OCI-LY7 (cell line): ENCODE results near the gene TYW5. TPM values are rescaled to one million over a fixed set of nuclear protein-coding genes. Genes with fewer than 3 reads are reported as not detected.

ENCODE experiments used
- BruUV-seq: library from RNA; stranded (reverse); fragments of 400-500 nt; replicated peaks from 2 replicates; lab custom pipeline; 2021; lab: Mats Ljungman, UMichigan
- CTCF ChIA-PET: fragments of 300-600 bp; sonication (Branson Sonifier 250); formaldehyde crosslinking; loops from one replicate; lab custom pipeline; 2022; ENCODE audit warnings: antibody characterized with exemption; ENCODE audit not compliant: unreplicated experiment; lab: Charles Lee
- POLR2A ChIA-PET: fragments of 300-600 bp; sonication (Branson Sonifier 250); formaldehyde crosslinking; loops from one replicate; lab custom pipeline; 2022; ENCODE audit warnings: antibody characterized with exemption; lab: Charles Lee
- DNase-seq: peaks from one replicate; pipeline ENCODE4 v3.0.0-alpha.2; 2015; ENCODE audit warnings: low spot score
- H2AFZ ChIP-seq: fragments of 200-600 bp; sonication (generic), shearing (Covaris generic); 2 replicates; pipeline ENCODE4 v1.6.1; 2014; ENCODE audit warnings: mild to moderate bottlenecking, antibody characterized with exemption, low read length, moderate library complexity
- H3K27ac ChIP-seq: fragments of 200-600 bp; sonication (generic); 2 replicates; pipeline ENCODE4 v1.5.1; 2014; ENCODE audit warnings: mixed run types, low read depth, mild to moderate bottlenecking, moderate library complexity, low read length, inconsistent platforms; ENCODE audit not compliant: poor library complexity, severe bottlenecking
- H3K36me3 ChIP-seq: fragments of 200-600 bp; sonication (generic); 2 replicates; pipeline ENCODE4 v1.6.1; 2014; ENCODE audit warnings: mild to moderate bottlenecking, antibody characterized with exemption, low read length, moderate library complexity, mixed read lengths; ENCODE audit not compliant: insufficient read depth
- H3K4me1 ChIP-seq: fragments of 200-600 bp; sonication (generic); 2 replicates; pipeline ENCODE4 v1.5.1; 2014; ENCODE audit warnings: mild to moderate bottlenecking, low read length; ENCODE audit not compliant: insufficient read depth, poor library complexity, severe bottlenecking
- H3K4me2 ChIP-seq: fragments of 200-600 bp; sonication (generic); 2 replicates; pipeline ENCODE4 v1.6.1; 2014; ENCODE audit warnings: mild to moderate bottlenecking, low read length
- H3K4me3 ChIP-seq: fragments of 200-600 bp; sonication (generic); 2 replicates; pipeline ENCODE4 v1.5.1; 2014; ENCODE audit warnings: mild to moderate bottlenecking, low read depth, low read length; ENCODE audit not compliant: poor library complexity, severe bottlenecking
- H3K79me2 ChIP-seq: fragments of 200-600 bp; sonication (generic); 2 replicates; pipeline ENCODE4 v1.6.1; 2016; ENCODE audit warnings: low read depth, mild to moderate bottlenecking, low read length, moderate library complexity, mixed read lengths; ENCODE audit not compliant: insufficient read depth
- H3K9me2 ChIP-seq: fragments of 200-600 bp; sonication (generic); 2 replicates; pipeline ENCODE4 v1.6.1; 2016; ENCODE audit warnings: mild to moderate bottlenecking, low read length, mixed read lengths; ENCODE audit not compliant: insufficient read depth
- H3K9me3 ChIP-seq: fragments of 200-600 bp; sonication (generic); 2 replicates; pipeline ENCODE4 v1.6.1; 2014; ENCODE audit warnings: mild to moderate bottlenecking, mixed run types, low read length, mixed read lengths
- H4K20me1 ChIP-seq: fragments of 200-600 bp; sonication (generic); 2 replicates; pipeline ENCODE4 v1.6.1; 2014; ENCODE audit warnings: mild to moderate bottlenecking, antibody characterized with exemption, low read length, moderate library complexity, mixed read lengths; ENCODE audit not compliant: insufficient read depth
- EZH2phosphoT487 ChIP-seq: fragments of 200-600 bp; sonication (generic); IDR thresholded peaks from 2 replicates; pipeline ENCODE4 v1.6.1; 2018; ENCODE audit warnings: low read depth, borderline replicate concordance, mild to moderate bottlenecking, mixed run types, antibody characterized with exemption, low read length, moderate library complexity, mixed read lengths
- intact Hi-C: fragments of 100-400 bp; cut with micrococcal nuclease; formaldehyde crosslinking; loops from one replicate; pipeline ENCODE4 v1.10.0; 2022; ENCODE audit not compliant: unreplicated experiment
- total RNA-seq, 2 experiments: library from RNA; depleted of rRNA in 1 of 2; stranded (reverse); fragments of >200 nt in 1 of 2; shearing (Covaris generic) in 1 of 2; gene quantifications; 2 replicates each; pipeline ENCODE4 v1.2.3, GENCODE V29; 2014 to 2022
- TF ChIP-seq, protein P1 (sequence below): fragments of 200-600 bp; sonication (generic); conservative IDR thresholded peaks from 2 replicates; pipeline ENCODE4 v1.5.1; 2014; ENCODE audit warnings: mild to moderate bottlenecking, antibody characterized with exemption, low read length, moderate library complexity, mixed read lengths

Gene TYW5
- total RNA-seq, 2 experiments from 2014 or later: 7.1 to 8.9 TPM

DNA sequence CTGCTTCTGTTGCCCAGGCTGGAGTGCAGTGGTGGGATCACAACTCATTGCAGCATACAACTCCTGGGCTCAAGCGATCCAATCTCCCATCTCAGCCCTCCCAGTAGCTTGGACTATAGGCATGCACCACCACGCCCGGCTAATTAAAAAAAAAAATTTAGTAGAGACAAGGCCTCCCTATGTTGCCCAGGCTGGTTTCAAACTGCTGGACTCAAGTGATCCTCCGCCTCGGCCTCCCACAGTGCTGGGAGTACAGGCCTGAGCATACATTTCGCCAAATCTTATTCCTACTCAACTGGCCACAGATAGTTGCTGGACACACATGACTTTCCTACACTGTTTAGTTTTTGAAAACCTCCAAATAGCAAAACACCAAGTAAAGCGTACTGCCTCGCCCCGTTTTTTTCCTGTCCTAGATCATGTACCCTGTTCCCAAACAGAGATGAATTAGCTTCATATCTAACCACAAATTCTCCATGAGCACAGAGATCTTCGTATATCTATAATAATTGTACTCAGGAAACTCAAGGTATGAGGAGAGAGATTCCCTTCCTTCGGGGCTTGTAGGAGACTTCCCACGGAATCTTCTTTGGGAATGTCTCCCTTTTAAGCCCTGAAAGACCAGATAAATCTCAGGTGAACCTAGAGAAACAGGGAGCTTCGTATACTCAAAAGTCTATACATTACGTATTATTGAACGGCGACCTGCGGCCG is 44.8 kb downstream of the TYW5 start:
- H3K27ac ChIP-seq: peak overlapping the region; percentile 85
- H3K4me2 ChIP-seq: peak overlapping the region; percentile 76
- TSS peak; percentile 78 for BruUV-seq
- ChIA-PET CTCF (no interaction called here), POLR2A (interaction anchor here (0.5 to 1.2 kb wide), 10 partner anchors 11 to 615 kb away, joined by 3 to 7 read pairs (median 3); partner anchors contain the start of gene SGO2)
- peak; percentile 24 for DNase-seq
- peaks cover 53% of the 10 kb centered on the region for H3K79me2 ChIP-seq
- no peak for TF ChIP-seq EZH2phosphoT487
- TF ChIP-seq, protein P1, sequence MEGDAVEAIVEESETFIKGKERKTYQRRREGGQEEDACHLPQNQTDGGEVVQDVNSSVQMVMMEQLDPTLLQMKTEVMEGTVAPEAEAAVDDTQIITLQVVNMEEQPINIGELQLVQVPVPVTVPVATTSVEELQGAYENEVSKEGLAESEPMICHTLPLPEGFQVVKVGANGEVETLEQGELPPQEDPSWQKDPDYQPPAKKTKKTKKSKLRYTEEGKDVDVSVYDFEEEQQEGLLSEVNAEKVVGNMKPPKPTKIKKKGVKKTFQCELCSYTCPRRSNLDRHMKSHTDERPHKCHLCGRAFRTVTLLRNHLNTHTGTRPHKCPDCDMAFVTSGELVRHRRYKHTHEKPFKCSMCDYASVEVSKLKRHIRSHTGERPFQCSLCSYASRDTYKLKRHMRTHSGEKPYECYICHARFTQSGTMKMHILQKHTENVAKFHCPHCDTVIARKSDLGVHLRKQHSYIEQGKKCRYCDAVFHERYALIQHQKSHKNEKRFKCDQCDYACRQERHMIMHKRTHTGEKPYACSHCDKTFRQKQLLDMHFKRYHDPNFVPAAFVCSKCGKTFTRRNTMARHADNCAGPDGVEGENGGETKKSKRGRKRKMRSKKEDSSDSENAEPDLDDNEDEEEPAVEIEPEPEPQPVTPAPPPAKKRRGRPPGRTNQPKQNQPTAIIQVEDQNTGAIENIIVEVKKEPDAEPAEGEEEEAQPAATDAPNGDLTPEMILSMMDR: no peak
- no peaks in the 10 kb centered on the region for H3K9me2 ChIP-seq
- peaks cover 26% of the 10 kb centered on the region for H3K36me3 ChIP-seq
- peaks cover 29% of the 10 kb centered on the region for H3K4me1 ChIP-seq
- peaks cover 6% of the 10 kb centered on the region; the same call in 1 of the 2 replicates for H3K9me3 ChIP-seq
- H3K4me3 ChIP-seq: peak overlapping the region; percentile 89
- peaks cover 22% of the 10 kb centered on the region; the same call in 1 of the 2 replicates for H4K20me1 ChIP-seq
- intact Hi-C loops: loop anchor here (2.0 kb wide), 1 partner anchor 44 kb away; the partner anchor contains the start of genes MAIP1 and TYW5
- peak overlapping the region; percentile 97 for H2AFZ ChIP-seq

DNA sequence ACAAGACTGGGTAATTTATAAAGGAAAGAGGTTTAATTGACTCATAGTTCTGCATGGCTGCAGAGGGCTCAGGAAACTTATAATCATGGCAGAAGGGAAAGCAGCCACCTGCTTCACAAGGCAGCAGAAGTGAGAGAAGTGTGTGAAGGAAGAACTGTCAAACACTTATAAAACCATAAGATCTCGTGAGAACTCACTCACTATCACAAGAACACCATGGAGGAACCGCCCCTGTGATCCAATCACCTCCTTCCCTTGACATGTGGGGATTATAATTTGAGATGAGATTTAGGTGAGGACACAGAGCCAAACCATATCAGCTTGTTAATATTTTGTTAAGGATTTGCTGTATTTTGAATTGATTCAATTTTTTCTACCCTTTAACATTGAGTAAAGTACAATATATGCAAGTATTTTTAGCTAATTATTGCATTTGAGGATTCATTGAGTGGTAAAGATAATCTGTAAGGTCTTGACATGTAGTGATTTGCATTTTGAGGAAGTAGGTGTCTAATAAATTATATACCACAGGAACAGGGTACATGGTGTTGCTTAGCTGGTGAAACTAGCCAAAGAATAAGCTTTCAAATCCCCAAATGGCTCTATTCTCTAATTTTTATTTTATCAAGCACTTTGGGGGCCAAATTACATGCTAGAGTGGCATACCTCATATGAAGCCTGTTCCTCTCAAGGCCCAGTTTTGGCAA is 48.1 kb downstream of the TYW5 start:
- Histone ChIP-seq H3K79me2 (peaks cover 22% of the 10 kb centered on the region), H3K9me2 (no peaks in the 10 kb centered on the region), H3K9me3 (no peaks in the 10 kb centered on the region), H2AFZ (peak overlapping the region; percentile 27; the same call in 1 of the 2 replicates), H3K4me2 (peak overlapping the region; percentile 30), H3K4me3 (no peak overlapping the region), H3K4me1 (peaks cover 14% of the 10 kb centered on the region), H3K36me3 (peaks cover 5% of the 10 kb centered on the region; the same call in 1 of the 2 replicates), H3K27ac (no peak overlapping the region), H4K20me1 (peaks cover 5% of the 10 kb centered on the region; the same call in 1 of the 2 replicates)
- BruUV-seq: no TSS peak
- no peak for TF ChIP-seq EZH2phosphoT487
- DNase-seq: peak; percentile 34
- ChIA-PET CTCF (no interaction called here), POLR2A (interaction anchor here (0.7 kb wide), 3 partner anchors 38 to 900 kb away, joined by 3 to 4 read pairs (median 3); no protein-coding TSS in a partner anchor)
- intact Hi-C loops: no loop called here

DNA sequence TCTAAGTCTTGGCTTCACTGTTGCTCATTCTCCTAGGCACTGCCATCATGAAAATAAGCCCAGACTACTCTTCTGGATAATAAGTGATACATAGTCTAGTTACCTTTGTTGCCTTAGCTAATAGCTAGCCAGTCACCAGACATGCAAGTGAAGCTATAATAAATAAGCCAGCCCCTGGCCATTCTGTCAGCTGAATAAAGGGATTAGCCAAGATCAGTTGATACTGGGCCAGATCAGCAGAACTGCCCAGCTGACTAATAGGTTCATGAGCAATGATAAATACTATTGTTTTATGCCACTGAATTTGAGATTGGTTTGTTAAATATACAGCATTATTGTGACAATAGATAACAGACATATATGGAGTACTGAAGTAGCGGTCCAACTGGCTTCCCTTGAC is 52.2 kb downstream of the TYW5 start:
- no TSS peak for BruUV-seq
- no peak overlapping the region for H3K4me2 ChIP-seq
- CTCF ChIA-PET: no interaction called here
- no peaks in the 10 kb centered on the region for H3K9me2 ChIP-seq
- H3K4me3 ChIP-seq: no peak overlapping the region
- no peaks in the 10 kb centered on the region for H3K36me3 ChIP-seq
- no peak for TF ChIP-seq EZH2phosphoT487
- TF ChIP-seq, protein P1: no peak
- H4K20me1 ChIP-seq: no peaks in the 10 kb centered on the region
- no peak overlapping the region for H3K27ac ChIP-seq
- H2AFZ ChIP-seq: no peak overlapping the region
- DNase-seq: no peak
- H3K9me3 ChIP-seq: no peaks in the 10 kb centered on the region
- POLR2A ChIA-PET: interaction anchor here (1.4 kb wide), 1 partner anchor 9 kb away, joined by 3 read pairs; no protein-coding TSS in a partner anchor
- intact Hi-C loops: no loop called here
- H3K79me2 ChIP-seq: no peaks in the 10 kb centered on the region
- peaks cover 10% of the 10 kb centered on the region for H3K4me1 ChIP-seq
